HG02642 (cell line): ENCODE measurements around the gene CD79B.
"Not testable (repeated sequence)": the region's sequence is repeated elsewhere in the genome, so short reads cannot be mapped to it uniquely, and the experiment has no call there.

Experiments
- ATAC-seq: cut with Tn5 transposase; IDR thresholded peaks from one replicate; pipeline ENCODE4 v1.9.1; 2021; ENCODE audit warnings: mild to moderate bottlenecking; ENCODE audit not compliant: unreplicated experiment, poor library complexity

The CD79B gene

GRCh38 chr17:63934183-63935112, 2.3 kb upstream of the CD79B start:
- no peak for ATAC-seq

GRCh38 chr17:63933598-63933997, 1.5 kb upstream of the CD79B start:
- no peak for ATAC-seq

- no peak for ATAC-seq
Observed at GRCh38 chr17:63932721-63933120, 590 bp upstream of the CD79B start.

GRCh38 chr17:63930951-63931575, 1.1 kb downstream of the CD79B start:
- peak; percentile 40 for ATAC-seq

GRCh38 chr17:63929860-63930766, 2.0 kb downstream of the CD79B start:
- no peak for ATAC-seq

GRCh38 chr17:63928966-63929695, 3.0 kb downstream of the CD79B start:
- ATAC-seq: no peak

GRCh38 chr17:63928172-63928666, 3.9 kb downstream of the CD79B start:
- ATAC-seq: no peak

GRCh38 chr17:63927464-63928171, 4.5 kb downstream of the CD79B start:
- ATAC-seq: no peak

- ATAC-seq: no peak
Observed at GRCh38 chr17:63926164-63926563, 6.0 kb downstream of the CD79B start.

GRCh38 chr17:63925615-63926014, 6.5 kb downstream of the CD79B start:
- no peak for ATAC-seq

- ATAC-seq: not testable (repeated sequence)
Observed at GRCh38 chr17:63922402-63922801, 9.7 kb downstream of the CD79B start.

- ATAC-seq: not testable (repeated sequence)
Observed at GRCh38 chr17:63920779-63921178, 11.4 kb downstream of the CD79B start.

- not testable (repeated sequence) for ATAC-seq
Observed at GRCh38 chr17:63920050-63920449, 12.1 kb downstream of the CD79B start.

GRCh38 chr17:63919311-63919723, 12.8 kb downstream of the CD79B start:
- peak; percentile 60 for ATAC-seq

GRCh38 chr17:63918789-63919305, 13.3 kb downstream of the CD79B start, which contains the start of gene GH1:
TSS of gene GH1 (minus strand) at chr17:63918839. CDS start at chr17:63918776, 63 bp downstream.
- ATAC-seq: not testable (repeated sequence)

- no peak for ATAC-seq
Observed at GRCh38 chr17:63918305-63918704, 13.8 kb downstream of the CD79B start.

- no peak for ATAC-seq
Observed at GRCh38 chr17:63917646-63918045, 14.5 kb downstream of the CD79B start.

- ATAC-seq: not testable (repeated sequence)
Observed at GRCh38 chr17:63917206-63917605, 14.9 kb downstream of the CD79B start.
